HS-5 (cell line): ENCODE results near the gene TRAK1.

Experiments
- DNase-seq: peaks from one replicate; pipeline ENCODE4 v3.0.0-alpha.2; 2012; ENCODE audit warnings: low read depth

The TRAK1 gene

DNA sequence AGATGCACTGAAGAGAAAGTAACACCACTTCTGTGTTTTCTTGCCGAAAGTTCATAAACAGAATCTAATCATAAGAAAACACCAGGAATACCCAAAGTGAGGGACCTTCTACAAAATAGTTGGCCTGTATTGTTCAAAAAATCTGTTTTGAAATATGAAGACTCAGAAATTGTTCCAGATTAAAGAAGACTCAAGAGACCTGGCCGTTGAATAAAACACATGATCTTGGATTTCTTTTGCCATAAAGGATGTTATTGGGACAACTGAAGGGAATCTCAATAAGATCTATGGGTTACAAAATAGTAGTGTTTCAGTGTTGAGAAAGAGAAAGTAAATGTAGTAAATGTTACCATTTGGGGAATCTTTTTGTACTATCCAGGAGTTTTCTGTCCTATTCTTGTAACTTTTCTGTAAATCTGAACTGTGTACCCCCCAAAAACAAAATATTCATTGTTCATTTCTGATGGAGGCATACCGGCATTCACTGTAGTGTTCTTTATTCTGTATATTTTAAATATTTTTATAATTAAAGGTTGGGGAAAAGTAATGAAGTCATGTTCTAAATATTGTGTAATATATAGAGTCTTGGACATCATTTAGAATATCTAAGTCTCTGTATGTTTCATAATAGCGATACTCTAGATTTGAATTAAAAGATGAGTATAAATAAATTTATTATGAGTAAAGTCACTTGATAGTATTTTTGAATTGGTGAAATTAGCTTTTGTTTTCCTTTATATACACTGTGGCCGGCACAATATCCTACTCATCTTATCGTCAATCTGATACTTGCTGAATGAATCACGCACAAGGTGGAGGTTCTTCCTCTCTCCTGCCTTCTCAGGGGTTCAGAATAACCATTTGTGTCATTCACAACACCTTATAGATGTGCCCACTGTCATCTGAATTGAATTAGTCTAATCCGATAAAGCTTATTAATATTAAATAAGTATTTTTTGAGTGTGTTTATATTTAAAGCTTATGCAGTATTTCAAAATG is 66.7 kb downstream of the TRAK1 start:
- DNase-seq, result no peak

DNA sequence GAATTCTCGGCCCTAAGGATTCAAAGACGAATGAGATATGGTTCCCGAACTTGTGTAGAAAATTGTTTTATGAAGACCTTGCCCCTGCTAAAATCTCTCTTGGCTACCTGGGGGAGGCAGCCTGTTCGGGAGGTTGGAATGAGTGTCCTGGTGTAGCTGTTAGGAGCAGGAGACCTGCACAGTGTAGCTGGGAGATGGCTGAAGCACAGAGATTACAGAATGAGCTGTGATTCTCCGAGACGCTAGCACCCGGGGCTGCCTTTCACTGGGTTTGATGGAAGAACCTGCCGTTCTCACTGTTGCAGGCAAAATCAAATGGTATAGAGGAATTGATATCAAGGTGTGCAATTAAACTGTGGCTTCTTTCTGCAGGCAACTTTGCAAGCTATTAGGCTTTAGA is 68.0 kb downstream of the TRAK1 start:
- no peak for DNase-seq

DNA sequence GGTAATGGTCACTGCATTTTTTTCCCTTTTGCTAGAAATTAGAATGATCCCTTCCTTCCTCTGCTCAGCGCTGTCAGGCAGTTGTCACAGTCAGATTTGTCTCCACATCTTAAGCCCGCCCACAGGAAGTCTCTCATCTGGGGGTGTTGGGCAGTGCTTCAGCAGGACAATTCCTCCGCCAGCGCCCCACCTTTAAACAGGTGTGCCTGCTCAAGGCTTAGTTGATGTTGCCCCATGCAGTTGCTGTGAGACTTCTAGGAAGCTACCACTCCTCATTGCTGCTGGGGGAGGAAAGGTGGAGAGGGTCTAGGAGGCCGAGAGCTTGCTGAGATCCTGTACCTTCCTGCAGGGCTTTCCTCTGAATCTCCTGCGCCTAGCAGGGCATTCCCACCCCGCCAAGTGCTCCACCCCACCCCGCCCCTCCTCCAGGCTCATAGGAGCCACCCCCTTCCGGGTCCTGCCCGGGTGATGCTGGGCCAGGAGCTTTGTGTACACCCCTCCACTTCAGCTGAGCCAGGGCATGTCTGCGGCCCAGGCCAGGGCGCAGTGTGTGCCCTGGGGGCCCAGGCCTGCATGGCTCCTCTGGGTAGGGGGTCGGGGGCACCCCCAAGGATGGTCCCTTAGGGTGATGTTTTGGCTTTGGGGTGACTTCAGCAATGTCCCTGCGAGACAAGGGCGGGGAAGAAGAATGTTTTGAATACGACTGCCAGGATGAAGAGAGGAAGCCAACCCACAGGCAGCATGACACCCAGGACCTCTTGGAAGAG is 68.7 kb downstream of the TRAK1 start:
- DNase-seq, result no peak

DNA sequence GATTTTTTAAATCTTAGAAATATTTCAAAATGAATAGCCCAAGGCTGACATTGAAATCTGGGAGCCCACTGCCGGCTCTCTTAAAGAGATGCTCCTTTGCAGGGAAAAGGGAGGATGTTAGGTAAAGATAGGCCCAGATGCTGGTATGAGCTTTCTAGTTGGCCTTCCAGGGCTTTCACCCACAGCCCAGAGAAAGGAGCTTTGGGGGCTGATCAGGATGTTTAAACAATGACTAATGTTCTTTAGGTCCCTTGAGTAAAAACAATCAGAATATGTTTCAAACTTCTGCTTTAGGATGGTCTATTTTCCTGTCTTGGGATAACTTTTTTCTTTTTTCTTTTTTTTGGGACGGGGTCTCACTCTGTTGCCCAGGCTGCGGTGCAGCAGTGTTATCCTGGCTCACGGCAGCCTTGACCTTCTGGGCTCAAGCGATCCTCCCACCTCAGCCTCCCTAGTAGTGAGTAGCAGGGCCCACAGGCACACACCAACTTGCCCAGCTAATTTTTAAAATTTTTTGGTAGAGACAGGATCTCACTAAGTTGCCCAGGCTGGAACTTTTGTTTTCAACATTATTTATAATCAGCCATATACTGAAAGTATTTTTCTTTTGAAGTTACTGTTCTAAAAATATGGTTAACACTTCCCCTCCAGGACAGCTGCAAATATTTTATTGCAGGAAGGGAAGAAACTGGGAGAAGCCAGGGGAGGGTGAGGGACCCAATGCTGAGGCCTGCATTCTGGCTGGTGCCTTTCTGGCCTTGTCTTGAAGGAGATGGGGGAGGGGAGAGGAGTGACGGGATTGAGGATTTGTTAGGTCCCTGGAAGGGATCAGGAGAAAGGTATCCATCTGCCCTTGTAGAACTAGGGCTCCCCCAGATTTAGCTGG is 70.1 kb downstream of the TRAK1 start:
- peak; percentile 25 for DNase-seq

DNA sequence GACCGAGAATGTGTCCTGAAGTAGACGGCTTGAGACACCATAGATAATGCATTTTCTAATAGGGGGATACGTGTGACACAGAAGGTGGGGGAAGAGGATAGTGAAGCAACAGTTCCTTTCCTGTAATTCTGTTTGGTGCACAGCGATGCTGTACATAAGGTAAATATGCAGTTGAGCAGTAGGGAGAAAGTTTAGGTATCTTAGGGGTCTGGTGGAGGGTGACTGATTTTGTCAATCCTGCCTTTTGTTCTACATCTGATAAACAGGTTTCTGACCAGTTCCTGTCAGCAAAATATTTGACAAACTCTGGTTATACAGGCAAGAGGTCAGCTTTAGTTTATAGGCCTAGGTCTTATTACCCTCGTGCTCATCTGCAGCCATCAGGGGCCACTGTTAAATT is 71.3 kb downstream of the TRAK1 start:
- DNase-seq, result no peak

DNA sequence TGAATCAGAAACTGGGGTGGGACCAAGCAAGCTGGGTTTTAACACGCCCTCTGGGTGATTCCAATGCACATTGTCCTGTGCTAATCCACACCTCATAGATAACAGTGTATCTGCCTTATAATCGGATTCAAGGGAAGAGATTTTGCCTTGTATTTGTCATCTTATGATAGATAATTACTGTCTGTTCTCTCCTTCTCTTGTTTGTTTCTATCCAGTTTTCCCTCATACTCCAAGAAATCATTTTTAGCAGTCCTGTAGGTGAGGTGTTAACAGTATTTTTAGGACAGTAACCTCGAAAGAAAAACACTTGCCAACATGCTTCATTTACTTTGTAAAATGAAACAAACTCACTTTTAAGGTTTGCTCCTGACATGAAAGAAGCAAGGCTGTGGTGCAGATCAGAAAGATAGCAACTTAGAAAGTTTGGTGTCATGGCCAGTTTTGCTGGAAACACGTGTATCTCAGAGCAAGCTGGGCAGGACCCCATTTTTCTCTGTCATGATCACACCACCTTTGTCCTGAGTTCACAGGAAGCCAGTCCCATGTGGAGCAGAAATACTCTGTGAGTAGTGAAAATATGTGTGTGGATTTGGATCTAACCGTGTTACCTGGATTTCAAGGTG is 72.6 kb downstream of the TRAK1 start:
- DNase-seq, result no peak

DNA sequence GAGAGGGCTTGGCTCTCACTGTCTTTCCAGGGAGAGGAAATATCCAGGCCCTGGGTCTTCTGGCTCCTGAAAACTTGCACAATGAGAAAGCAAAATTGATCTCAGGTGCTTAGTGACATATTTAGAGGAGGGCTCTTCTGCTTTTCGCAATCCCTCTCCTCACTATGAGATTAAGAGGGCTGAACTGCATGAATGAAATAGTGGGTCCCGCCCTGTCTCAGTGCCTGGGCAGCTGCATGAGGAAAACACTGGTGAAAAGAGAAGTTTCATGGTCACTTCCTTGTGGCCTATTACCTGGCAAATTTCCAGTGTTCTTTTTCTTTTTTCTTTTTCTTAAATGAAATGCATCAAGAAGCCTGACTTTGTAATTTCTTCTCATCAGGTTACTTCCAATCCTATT is 73.5 kb downstream of the TRAK1 start:
- no peak for DNase-seq

DNA sequence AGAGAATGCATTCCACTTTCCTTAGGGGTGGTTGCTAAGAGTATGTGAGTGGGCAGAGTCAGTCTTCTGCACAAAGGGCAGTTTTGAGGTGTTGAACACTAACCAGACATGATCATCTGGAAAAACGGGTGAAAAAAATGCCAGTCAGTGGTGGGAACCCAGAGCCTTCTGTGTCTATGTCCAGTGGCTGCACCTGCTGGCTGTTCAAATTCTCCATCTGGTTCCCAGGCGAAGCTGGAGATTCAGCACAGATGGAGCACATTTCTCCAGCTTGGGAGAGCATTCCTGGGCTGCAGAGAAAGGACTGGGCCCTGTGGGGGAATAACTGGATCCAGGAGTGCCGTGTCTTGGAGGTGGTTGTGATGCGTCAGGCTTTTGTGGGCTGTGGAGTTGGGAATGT is 74.1 kb downstream of the TRAK1 start:
- DNase-seq, result no peak

DNA sequence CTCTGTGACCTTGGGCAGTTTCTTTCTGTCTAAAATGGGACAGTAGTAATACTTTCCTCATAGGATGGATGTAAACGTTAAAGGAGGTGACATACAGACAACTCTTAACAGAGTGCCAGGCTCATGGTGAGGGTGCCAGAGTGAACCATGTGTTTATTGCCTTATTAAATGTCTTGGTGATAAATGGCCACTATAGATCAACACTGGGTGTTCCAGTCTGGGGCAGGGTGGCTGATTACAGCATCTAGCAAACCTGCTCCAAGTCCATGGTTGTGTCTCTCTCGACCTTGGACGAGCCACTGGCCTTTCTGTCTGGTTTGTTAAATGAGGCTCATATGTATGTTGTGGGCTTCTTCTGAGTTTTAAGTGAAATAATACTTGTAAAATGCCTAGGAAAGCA is 75.1 kb downstream of the TRAK1 start:
- no peak for DNase-seq

DNA sequence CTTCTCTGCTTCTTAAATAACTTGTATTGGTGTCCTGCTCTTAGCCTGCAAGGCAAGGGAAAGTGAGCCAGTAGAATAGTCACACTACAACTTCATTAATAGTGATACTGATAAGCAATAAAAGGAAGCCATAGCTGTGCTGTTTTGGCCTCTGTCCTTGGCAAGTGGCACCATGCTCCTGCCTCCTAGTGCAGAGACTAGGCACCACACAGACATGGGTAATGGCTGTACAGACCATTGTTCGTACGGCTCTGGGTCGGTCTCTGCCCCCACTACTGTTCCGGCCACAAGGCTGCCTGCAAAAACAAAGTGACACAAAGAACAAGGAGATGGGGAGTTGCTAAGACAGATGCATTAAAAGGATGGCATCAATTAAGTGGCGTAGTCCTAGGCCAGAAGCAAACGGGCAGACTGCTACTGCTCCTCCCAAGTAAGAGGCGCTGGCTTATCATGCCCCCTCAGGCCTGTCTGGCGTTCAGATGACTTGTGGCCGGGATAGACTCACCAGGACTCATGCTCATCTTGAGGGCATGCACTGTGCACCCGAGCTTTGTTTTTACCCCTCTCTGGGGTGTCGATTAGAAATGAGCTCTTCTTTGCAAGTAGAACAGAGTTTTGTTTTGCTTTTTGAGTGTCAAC is 75.6 kb downstream of the TRAK1 start:
- no peak for DNase-seq

DNA sequence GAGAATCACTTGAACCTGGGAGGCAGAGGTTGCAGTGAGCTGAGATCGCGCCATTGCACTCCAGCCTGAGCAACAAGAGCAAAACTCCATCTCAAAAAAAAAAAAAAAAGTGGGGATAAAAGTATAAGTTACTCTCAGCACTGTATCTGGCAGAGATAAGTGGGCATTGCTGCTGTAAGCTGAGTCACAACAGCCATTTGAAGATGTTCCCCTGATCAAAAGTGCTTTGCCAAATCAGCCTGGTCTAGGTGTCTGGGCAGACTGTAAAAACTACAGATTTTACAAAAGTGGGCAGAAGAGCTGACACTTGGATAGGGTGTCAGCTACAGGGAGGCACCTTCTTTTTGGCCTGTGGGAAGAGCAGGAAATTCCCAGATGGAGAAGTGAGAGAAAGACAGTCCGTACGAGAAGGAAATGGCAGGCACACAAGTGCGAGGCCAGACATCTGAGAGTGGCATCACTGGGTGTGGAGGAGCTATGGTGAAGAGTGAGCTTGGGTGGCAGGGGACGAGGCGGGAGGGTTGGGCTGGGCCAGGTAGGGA is 78.5 kb downstream of the TRAK1 start:
- DNase-seq, result no peak

DNA sequence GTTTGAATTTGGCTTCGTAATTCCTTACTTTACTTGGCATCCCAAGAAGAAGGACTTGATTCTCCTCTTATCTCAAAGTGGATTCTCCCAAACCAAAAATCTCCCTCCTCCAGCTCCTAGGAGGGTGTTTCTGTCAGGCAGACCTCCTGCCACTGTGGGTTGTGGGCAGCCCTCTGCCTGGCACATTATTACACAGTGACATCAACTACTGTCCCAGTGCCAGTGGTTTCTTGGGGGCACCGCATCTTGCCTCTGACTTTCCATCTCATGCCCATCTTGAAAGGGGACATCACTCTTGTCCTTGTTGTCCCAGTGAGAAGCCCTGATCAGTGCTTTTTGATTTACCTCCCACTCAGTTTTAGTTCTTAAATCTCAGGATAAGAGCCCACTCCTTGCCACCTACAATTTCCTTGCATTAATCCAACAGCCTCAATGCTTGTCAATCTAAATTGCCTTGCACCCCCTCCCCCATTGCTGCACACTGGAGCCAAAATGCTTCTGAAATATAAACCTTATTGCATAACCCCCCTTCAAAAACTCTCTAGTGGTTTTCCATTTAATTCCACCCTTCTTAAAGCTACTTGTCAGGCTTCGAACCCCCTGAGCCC is 81.0 kb downstream of the TRAK1 start:
- DNase-seq, result no peak

DNA sequence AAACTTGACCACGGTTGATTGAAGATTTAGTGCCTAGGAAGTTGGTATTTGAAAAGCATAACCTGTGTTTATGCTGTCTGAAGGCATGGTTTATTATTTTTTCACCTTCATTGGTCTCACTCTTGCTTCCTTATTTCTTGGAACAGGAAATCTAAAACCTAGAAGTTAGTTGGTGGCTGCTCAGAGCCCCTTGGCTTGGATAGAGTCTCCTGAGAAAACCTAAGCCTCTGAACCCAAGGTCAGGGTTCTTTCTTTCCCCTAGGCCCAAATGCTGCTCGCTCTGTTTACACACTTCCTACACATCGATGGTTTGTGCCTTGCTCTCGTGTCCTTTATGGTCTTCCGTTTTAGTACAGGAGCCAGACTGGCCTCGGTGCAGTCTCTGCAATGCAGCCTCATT is 82.2 kb downstream of the TRAK1 start:
- no peak for DNase-seq

DNA sequence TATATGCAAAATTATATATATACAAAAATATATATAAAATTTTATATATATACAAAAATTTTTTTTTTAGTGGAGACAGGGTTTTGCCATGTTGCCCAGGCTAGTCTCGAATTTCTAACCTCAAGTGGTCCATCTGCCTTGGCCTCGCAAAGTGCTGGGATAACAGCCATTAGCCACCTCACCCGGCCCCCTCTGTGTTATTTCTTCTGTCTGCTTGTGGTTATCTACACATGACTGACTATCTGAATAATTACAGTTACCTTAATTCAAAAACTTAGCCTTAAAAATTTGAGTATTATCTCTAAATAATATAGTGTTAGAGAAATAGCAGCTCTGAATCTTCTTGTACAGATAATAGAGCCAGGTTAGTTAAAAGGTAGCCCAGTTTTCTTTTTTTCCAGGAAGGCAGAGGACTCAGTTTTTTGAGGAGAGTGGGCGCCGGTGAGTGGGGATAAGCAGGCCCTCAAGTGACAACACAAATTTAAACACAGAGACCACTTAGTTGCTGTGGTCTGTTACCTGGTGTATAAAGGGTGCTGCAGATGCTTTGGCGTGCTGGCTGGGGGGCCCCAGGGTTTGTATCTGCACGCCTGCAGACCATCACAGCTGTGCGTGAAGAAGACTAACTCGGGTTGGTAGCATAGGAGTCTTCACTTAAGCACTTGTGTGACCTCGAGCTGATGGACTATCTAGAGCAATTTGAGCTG is 83.7 kb downstream of the TRAK1 start:
- DNase-seq, result no peak

DNA sequence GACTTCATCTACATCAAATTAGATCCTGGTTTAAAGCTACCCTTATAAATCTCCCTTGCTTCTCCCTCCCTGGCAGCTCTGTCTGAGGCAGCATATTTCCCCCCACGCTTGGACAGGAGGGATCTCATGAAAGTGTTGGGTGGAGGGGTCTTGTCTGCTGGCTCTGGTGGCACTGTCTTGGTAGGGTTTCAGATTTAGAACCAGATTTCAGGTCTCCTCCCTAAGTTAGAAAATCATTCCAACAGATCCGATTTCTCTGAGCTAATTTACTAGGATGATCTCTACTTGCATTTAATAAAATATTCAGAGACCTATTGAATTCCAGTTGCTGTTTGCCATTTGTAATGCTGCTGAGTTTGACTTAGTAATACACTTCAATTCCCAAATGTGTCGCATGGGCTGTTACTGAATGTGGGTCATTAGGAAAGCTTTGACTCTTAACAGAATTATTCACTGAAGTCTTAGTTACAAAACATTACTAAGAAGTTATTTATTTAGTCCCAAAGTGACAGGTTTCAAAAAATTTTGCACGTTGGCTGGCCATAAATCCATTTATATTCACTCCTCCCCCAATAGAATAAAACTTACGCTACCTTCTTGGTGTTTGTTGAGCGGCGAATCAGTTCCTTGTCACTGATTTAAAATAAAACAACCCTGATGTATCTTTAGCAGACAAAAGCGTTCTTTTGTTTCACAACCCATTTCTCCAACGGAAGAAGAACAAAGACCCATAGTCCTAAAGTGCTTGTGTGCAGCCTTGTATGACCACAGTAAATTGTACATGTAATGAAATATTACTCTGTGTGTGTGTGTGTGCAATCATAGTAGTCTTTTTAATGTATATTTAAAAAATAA is 84.5 kb downstream of the TRAK1 start:
- DNase-seq, result no peak

DNA sequence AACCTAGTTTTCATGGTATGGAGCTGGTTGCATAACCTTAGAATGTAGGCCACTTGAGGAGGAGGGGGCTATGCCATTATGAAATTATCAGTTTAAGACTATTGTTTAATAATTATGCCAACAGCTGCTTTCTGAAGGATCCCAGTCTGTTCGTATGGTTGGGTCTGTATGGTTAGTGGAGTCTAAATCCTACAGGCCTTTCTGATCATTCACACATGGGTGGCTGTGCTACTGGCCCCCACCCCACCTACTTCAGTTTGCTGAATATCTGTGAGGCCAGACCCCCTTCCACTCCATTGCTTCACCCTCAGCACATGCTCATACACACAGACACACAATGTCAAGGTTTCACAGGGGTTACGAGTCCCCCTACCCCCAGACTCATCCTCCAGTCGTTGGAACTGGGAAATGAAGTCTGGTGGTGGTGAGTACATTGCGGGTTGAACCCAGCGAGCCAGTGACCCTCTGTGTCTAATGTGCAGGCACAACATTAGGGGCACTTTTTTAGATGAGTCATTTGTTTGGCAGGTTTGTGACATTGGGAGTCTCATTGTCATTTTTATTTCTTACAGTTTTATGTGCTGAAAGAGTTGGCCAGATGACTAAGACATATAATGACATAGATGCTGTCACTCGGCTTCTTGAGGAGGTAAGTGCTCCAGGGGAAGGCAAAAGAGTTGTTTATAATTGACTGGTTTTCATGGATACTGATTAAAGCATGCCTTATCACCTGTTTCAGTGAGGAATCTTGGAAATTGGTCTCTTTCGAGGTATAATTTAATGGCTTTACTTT is 85.3 kb downstream of the TRAK1 start:
- no peak for DNase-seq

DNA sequence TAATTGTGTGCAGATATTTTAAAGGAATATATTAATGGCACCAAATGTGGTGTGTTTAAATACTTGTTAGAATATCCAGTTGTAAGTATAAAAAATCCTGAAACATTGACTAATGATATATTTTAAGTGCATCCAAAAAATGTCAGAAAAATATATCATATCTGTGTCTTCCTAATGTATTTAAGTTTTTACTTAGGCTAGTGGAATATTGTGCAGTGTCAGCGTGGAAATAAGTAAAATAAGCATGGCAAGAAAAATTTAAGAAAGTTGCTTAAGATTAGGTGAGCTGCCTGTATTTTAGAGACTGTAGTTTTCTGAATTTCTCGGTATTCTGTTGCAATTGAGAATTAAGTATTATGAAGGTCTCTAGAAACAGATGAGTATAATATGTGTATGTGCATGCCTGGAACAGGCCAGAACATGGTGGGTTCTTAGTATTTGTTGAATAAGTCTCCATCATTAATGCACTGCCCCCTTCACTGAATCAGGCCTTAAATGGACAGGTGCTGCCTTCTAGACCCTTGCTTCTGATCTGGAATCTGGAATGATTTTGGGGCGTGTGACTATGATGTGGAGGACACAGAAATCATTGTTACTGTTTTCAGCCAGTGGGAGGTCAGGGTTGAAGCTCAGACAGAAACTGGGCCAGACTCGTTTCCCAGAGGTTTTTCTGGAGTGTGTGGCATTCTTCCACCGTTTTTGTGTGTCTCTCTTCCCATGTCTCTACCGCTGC is 86.1 kb downstream of the TRAK1 start:
- no peak for DNase-seq
